H1 (cell line): Measurements from ENCODE around the gene SLC25A34. TPM values are rescaled to one million over a fixed set of nuclear protein-coding genes. Genes with fewer than 3 reads are reported as not detected.

Experiments used
- FOSL1 ChIP-seq: IDR thresholded peaks from 2 replicates; pipeline ENCODE4 v1.6.1; 2011; ENCODE audit warnings: mild to moderate bottlenecking, low read depth, low read length, moderate library complexity; ENCODE audit not compliant: insufficient read depth
- HDAC2 ChIP-seq, 2 experiments: fragments of 300-600 bp in 1 of 2; sonication (generic) in 1 of 2; IDR thresholded peaks; 2 replicates each; pipeline ENCODE4 v1.6.1; 2011 to 2012; ENCODE audit warnings: low read depth in 2 of 2, low read length in 2 of 2, mild to moderate bottlenecking in 2 of 2, moderate library complexity in 2 of 2, borderline replicate concordance in 1 of 2, inconsistent platforms in 1 of 2
- HDAC6 ChIP-seq: IDR thresholded peaks from one replicate; pipeline ENCODE4 v1.7.1; 2012; ENCODE audit warnings: low read depth, mild to moderate bottlenecking, inconsistent platforms, low read length, moderate library complexity
- POLR2AphosphoS5 ChIP-seq: IDR thresholded peaks from 2 replicates; pipeline ENCODE4 v1.6.1; 2011; ENCODE audit warnings: low read depth, low read length
- SIRT6 ChIP-seq: IDR thresholded peaks from one replicate; pipeline ENCODE4 v1.7.1; 2012; ENCODE audit warnings: low read length, inconsistent platforms
- polyA plus RNA-seq, 7 experiments: library from polyadenylated mRNA; depleted of rRNA in 3 of 7; stranded (reverse) in 5 of 7; unstranded in 2 of 7; fragments of >200 nt in 5 of 7; fragments of 200-250 nt in 2 of 7; gene quantifications; 1 replicate in 5 of 7; 2 replicates in 1 of 7; 4 replicates in 1 of 7; pipeline versions ENCODE4 v1.2.1 to v1.2.3, GENCODE V29; 2011 to 2013; ENCODE audit warnings: missing spikeins in 2 of 7, mixed read lengths in 2 of 7
- total RNA-seq: library from RNA; stranded (reverse); fragmentation: NEBNext Ultra II Directional; extraction: Animal tissue kit (Norgen Biotek cat#: 25700); gene quantifications from 2 replicates; pipeline ENCODE4 v1.2.1, GENCODE V29; 2021
- TF ChIP-seq, protein P1 (sequence below): IDR thresholded peaks from 2 replicates; pipeline ENCODE4 v1.6.1; 2011; ENCODE audit warnings: low read depth, mild to moderate bottlenecking, low read length; ENCODE audit not compliant: insufficient read depth

SLC25A34 gene
- total and polyA plus RNA-seq, 2 of the 8 experiments (the other 6 are each of a cell fraction or from before 2014, with no cell fraction given), result 0.48 to 0.62 TPM

GRCh38 chr1:15704526-15705183, 31.4 kb upstream of the SLC25A34 start (continued):
- TF ChIP-seq POLR2AphosphoS5 (no peak), HDAC6 (no peak), FOSL1 (no peak), SIRT6 (no peak), HDAC2 (IDR thresholded peaks at IDR 0.05; ENCODE audit: borderline replicate concordance in 1 of 2, low read depth in 2 of 2, low read length in 2 of 2) (no peak)
- TF ChIP-seq, protein P1, sequence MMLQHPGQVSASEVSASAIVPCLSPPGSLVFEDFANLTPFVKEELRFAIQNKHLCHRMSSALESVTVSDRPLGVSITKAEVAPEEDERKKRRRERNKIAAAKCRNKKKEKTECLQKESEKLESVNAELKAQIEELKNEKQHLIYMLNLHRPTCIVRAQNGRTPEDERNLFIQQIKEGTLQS, result no peak
- TF ChIP-seq, all 59 proteins: peak for 0
